ENCODE data around the gene OXSR1.

GRCh38 chr3:38251197-38251596 lies 85.9 kb downstream of the OXSR1 start:
- TF ChIP-seq, protein P1, sequence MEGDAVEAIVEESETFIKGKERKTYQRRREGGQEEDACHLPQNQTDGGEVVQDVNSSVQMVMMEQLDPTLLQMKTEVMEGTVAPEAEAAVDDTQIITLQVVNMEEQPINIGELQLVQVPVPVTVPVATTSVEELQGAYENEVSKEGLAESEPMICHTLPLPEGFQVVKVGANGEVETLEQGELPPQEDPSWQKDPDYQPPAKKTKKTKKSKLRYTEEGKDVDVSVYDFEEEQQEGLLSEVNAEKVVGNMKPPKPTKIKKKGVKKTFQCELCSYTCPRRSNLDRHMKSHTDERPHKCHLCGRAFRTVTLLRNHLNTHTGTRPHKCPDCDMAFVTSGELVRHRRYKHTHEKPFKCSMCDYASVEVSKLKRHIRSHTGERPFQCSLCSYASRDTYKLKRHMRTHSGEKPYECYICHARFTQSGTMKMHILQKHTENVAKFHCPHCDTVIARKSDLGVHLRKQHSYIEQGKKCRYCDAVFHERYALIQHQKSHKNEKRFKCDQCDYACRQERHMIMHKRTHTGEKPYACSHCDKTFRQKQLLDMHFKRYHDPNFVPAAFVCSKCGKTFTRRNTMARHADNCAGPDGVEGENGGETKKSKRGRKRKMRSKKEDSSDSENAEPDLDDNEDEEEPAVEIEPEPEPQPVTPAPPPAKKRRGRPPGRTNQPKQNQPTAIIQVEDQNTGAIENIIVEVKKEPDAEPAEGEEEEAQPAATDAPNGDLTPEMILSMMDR (IDR thresholded peaks at IDR 0.05 in 4 of 5, conservative IDR thresholded peaks at IDR 0.05 in 1 of 5) = no peak
- TF ChIP-seq POLR2A (IDR thresholded peaks at IDR 0.05) = no peak
